Measurements from ENCODE around the gene NCKAP5.

GRCh38 chr2:133490411-133490980, 77.8 kb downstream of the NCKAP5 start:
- TF ChIP-seq, protein P1, sequence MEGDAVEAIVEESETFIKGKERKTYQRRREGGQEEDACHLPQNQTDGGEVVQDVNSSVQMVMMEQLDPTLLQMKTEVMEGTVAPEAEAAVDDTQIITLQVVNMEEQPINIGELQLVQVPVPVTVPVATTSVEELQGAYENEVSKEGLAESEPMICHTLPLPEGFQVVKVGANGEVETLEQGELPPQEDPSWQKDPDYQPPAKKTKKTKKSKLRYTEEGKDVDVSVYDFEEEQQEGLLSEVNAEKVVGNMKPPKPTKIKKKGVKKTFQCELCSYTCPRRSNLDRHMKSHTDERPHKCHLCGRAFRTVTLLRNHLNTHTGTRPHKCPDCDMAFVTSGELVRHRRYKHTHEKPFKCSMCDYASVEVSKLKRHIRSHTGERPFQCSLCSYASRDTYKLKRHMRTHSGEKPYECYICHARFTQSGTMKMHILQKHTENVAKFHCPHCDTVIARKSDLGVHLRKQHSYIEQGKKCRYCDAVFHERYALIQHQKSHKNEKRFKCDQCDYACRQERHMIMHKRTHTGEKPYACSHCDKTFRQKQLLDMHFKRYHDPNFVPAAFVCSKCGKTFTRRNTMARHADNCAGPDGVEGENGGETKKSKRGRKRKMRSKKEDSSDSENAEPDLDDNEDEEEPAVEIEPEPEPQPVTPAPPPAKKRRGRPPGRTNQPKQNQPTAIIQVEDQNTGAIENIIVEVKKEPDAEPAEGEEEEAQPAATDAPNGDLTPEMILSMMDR (IDR thresholded peaks at IDR 0.05) = no peak
- TF ChIP-seq POLR2A (IDR thresholded peaks at IDR 0.05) (no peak), POLR2AphosphoS5 (IDR thresholded peaks at IDR 0.05) (no peak)

Data from prostate gland (tissue), 2 donors.